Measurements from ENCODE around the gene FIBCD1. TPM values are rescaled to one million over a fixed set of nuclear protein-coding genes. Genes with fewer than 3 reads are reported as not detected.

FIBCD1 gene
- total and polyA plus RNA-seq, 4 donors = 0.97 to 7.7 (median 4.1) TPM

GRCh38 chr9:130963916-130964315 is 24.9 kb upstream of the FIBCD1 start:
- no peaks in the 10 kb centered on the region for H3K27me3 ChIP-seq (ENCODE audit: control insufficient read depth in 3 of 3, insufficient read depth in 3 of 3, low read length in 2 of 3)
- WGBS, 2 donors = 95 to 97% methylated on average over 8 of the region's 8 CpGs
- H3K9ac ChIP-seq (ENCODE audit: insufficient read depth in 1 of 2, low read length in 2 of 2) = no peak overlapping the region
- DNase-seq = no peak
- no peaks in the 10 kb centered on the region for H3K9me3 ChIP-seq (ENCODE audit: control insufficient read depth in 4 of 4, insufficient read depth in 3 of 4, low read length in 3 of 4)
- H3K27ac ChIP-seq (ENCODE audit: low read depth in 1 of 2, low read length in 1 of 2) = no peak overlapping the region
- no peak overlapping the region for H3K4me3 ChIP-seq
- no peaks in the 10 kb centered on the region for H3K36me3 ChIP-seq (ENCODE audit: control insufficient read depth in 4 of 4, insufficient read depth in 4 of 4, low read length in 4 of 4)
- H3K4me1 ChIP-seq (ENCODE audit: control insufficient read depth in 5 of 5, insufficient read depth in 5 of 5, low read length in 5 of 5) = no peaks in the 10 kb centered on the region
- TF ChIP-seq CTCF (IDR thresholded peaks at IDR 0.05; ENCODE audit: control extremely low read depth, extremely low read depth) = no peak
- no peak for ATAC-seq (ENCODE audit: insufficient read depth, low FRiP score)

- no peak overlapping the region for H3K27ac ChIP-seq (ENCODE audit: low read depth in 1 of 2, low read length in 1 of 2)
- no peak overlapping the region for H3K9ac ChIP-seq (ENCODE audit: insufficient read depth in 1 of 2, low read length in 2 of 2)
- 83 to 88% methylated on average over 15 of the region's 15 CpGs for WGBS, 2 donors
- TF ChIP-seq CTCF (IDR thresholded peaks at IDR 0.05; ENCODE audit: control extremely low read depth, extremely low read depth) = no peak
- H3K4me1 ChIP-seq (ENCODE audit: control insufficient read depth in 5 of 5, insufficient read depth in 5 of 5, low read length in 5 of 5) = no peaks in the 10 kb centered on the region
- DNase-seq = no peak
- H3K36me3 ChIP-seq (ENCODE audit: control insufficient read depth in 4 of 4, insufficient read depth in 4 of 4, low read length in 4 of 4) = no peaks in the 10 kb centered on the region
- H3K9me3 ChIP-seq (ENCODE audit: control insufficient read depth in 4 of 4, insufficient read depth in 3 of 4, low read length in 3 of 4) = no peaks in the 10 kb centered on the region
- H3K27me3 ChIP-seq (ENCODE audit: control insufficient read depth in 3 of 3, insufficient read depth in 3 of 3, low read length in 2 of 3) = no peaks in the 10 kb centered on the region
- H3K4me3 ChIP-seq = no peak overlapping the region
- ATAC-seq (ENCODE audit: insufficient read depth, low FRiP score) = no peak
These were observed 24.4 kb upstream of the FIBCD1 start for GRCh38 chr9:130963337-130963908.

GRCh38 chr9:130962418-130963316 is 23.6 kb upstream of the FIBCD1 start:
- DNase-seq (no peak), ATAC-seq (ENCODE audit: insufficient read depth, low FRiP score) (peak; percentile 67)
- Histone ChIP-seq H3K4me1 (ENCODE audit: control insufficient read depth in 5 of 5, insufficient read depth in 5 of 5, low read length in 5 of 5) (no peaks in the 10 kb centered on the region), H3K4me3 (no peak overlapping the region), H3K9me3 (ENCODE audit: control insufficient read depth in 4 of 4, insufficient read depth in 3 of 4, low read length in 3 of 4) (no peaks in the 10 kb centered on the region), H3K27me3 (ENCODE audit: control insufficient read depth in 3 of 3, insufficient read depth in 3 of 3, low read length in 2 of 3) (no peaks in the 10 kb centered on the region), H3K36me3 (ENCODE audit: control insufficient read depth in 4 of 4, insufficient read depth in 4 of 4, low read length in 4 of 4) (no peaks in the 10 kb centered on the region), H3K27ac (ENCODE audit: low read depth in 1 of 2, low read length in 1 of 2) (no peak overlapping the region), H3K9ac (ENCODE audit: insufficient read depth in 1 of 2, low read length in 2 of 2) (no peak overlapping the region)
- no peak for TF ChIP-seq CTCF (IDR thresholded peaks at IDR 0.05; ENCODE audit: control extremely low read depth, extremely low read depth)
- 62 to 68% methylated on average over 22 of the region's 22 CpGs for WGBS, 2 donors

All from lung (tissue), 12 donors.